ENCODE data around the gene SLC17A9.
A peak's percentile ranks its signal among the peaks of the same experiment; 100 is the strongest.

The SLC17A9 gene

DNA sequence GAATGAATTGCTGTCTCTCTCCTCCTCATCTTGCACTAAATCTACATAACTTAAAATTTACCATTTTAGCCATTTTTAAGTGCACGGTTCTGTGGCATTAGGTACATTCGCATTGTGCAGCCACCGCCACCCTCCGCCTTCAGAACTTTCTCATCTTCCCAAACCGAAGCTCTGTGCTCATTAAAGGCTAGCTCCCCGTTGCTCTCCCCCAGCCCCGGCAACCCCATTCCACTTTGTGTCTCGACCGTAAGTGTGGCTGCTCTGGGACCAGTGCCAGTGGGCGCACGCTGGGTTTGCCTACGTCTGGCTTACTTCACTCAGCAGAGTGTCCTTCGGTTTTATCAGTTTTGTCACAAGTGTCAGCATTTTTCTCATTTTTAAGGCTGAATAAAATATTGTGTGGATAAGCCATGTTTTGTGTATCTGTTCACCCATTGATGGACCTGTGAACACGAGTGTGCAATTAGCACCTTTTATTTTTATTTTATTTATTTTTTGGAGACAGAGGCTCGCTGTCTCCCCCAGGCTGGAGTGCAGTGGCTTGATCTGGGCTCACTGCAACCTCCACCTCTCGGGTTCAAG lies 16.8 kb downstream of the SLC17A9 start:
- no peak for DNase-seq

DNA sequence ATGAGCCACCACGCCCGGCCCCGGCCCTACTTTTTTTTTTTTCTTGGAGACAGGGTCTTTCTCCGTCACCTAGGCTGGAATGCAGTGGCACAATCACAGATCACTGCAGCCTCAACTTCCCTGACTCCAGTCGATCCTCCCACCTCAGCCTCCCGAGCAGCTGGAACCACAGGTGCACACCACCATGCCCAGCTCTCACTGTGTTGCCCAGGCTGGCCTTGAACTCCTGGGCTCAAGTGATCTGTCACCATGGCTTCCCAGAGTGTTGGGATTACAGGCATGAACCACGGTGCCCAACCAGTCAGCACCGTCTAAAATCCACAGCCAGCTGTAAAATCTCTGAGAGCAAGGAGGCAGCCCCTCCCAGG lies 17.4 kb downstream of the SLC17A9 start:
- no peak for DNase-seq

DNA sequence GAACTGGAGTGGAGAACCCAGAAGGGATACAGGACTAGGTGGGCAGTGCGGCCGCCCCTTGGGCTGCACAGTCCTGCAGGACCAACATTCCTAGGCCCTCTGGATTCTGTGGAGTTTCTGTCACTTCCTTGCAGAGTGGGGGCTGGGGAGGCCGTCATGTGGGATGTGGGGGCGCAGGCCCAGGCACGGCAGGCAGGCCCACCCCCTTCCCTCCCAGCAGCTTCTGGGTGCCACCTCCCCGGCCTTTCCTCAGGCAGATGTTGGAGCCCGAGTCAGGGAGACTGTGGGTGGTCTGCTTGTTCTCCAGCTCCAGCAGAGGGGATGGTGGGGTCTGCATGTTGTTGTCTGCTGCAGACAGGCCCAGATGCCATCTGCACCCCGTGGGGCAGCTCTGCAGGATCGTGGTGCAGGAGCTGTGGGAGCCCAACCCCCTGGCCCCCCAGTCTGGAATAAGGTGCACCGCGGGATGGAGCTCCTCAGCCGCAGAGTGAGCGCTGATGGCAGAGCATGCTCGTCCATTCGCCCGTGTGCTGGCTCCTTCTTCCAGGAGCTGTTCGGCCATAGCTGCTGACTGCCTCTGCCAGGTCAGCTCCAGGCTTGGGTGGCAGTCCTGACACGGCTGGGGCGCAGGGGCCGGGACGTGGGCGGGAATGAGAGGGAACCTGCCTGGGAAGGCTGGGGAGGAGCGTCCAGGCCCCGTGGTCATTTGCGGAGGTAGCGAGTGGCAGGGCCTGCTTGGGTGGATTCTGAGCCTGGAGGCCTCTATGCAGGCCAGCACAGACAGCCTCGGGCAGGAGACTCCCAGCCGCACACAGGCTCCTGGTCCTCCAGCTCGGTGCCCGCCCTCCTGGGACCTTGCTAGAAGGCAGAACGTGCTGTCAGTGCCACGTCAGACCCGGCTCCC lies 18.1 kb downstream of the SLC17A9 start:
- no peak for DNase-seq

DNA sequence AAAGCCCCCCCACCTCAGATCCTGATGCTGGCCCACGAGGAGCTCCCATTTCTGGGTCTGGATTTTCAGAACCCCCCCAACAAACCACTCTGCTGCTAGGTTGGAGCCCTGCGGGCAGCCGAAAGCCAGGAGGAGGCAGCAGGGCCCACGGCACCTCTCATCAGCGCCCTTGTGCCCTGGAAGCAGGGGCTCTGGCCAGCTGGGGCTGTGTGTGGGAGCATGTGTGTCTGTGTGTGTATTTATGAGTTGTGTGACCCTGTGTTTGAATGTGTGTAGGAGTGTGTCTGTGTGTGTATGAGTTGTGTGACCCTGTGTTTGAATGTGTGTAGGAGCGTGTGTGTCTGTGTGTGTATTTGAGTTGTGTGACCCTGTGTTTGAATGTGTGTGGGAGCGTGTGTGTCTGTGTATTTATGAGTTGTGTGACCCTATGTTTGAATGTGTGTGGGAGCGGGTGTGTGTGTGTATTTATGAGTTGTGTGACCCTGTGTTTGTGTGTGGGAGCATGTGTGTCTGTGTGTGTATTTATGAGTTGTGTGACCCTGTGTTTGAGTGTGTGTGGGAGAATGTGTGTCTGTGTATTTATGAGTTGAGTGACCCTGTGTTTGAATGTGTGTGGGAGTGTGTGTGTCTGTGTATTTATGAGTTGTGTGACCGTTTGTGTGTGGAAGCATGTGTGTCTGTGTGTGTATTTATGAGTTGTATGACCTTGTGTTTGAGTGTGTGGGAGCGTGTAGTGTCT lies 18.9 kb downstream of the SLC17A9 start:
- DNase-seq = no peak

DNA sequence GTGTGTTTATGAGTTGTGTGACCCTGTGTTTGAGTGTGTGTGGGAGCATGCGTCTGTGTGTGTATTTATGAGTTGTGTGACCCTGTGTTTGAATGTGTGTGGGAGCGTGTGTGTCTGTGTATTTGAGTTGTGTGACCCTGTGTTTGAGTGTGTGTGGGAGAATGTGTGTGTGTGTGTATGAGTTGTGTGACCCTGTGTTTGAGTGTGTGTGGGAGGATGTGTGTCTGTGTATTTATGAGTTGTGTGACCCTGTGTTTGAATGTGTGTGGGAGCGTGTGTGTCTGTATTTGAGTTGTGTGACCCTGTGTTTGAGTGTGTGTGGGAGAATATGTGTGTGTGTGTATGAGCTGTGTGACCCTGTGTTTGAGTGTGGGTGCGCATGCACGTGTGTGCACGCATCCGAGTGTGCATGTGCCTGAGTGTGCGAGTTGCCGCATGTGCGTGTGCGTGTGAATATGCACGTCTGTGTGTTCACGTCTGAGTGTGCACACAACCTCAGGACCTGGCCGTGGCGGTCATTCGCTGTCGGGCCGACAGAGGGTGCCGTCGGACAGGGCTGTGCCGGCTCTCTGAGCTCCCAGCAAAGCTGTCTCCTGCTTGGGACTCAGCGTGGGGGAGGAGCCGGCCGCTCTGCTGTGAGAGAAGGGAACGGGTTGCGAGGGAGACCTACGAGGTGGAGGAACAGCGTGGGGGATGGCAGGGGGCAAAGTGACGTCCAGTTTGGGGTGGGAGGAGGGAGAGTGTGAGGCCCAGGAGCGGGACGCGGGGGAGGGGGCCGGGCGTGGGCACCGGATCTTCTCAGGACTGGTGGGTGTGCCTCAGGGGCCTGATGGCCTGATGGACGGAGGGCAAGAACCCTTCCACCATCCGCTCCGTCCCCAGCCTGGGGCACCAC lies 19.7 kb downstream of the SLC17A9 start:
- peak; percentile 91 for DNase-seq

DNA sequence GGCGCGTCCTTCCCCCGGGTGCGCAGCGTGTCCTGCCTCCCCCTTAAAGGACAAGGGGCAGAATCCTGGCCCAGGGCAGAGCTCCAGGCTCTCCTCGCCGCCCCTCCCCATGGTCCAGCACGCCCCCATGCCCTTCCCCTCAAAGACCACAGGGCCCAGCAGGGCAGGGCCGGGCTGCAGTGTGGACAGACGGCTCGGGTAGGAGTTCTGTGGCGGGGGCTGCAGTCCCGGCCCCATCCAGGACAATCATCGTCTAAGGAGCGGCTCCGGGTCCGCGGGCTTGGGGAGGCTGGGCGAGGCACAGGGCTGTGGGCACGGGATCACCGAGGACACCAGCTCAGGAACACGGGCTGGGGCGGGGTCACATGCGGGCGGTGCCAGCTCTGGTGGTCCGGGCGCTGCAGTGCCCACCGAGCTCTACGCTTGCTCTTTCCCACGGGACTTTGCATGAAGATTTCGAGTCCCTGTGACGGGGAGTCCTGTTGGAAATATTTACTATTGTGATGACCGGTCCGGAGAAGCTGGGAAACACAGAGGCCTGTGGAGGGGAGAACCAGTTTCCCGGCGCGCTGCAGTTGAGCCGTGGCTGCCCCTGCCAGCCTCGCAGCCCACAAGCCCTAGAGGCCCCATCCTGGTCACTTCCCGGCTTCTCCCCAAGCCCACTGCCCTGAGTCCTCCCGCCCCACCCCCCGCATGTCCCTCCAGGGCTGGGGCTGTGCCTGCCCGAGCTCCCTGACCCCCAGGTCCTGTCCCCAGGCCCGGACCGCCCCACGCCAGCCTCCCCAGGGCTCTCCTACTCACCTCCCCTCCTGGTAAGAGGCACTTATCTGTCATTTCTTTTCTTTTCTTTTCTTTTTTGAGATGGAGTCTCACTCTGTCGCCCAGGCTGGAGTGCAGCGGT lies 20.6 kb downstream of the SLC17A9 start:
- DNase-seq = no peak

DNA sequence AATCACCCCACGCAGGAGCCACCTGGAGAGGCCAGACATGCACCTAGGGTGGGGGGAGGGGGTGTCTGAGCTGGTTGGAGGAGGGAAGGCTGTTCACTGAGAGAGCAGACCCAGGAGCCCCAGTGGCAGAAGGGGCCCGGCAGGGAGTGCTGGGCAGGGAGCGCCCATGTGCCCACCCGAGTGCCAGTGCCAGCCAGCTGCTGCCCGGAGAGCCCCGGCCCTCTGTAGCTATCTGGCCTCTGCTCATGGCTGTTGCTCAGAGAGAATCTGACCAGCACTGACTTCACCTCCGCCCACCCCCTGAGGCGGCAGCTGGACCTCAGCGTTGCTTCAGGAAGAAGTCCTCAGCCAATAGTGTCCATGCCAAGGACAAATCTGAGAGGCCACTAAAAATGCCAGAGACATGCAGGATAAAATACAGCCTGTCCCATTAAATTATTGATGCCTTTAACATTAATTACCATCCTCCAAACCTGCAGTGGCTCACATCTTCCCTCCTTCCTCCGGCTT lies 22.8 kb downstream of the SLC17A9 start:
- no peak for DNase-seq

DNA sequence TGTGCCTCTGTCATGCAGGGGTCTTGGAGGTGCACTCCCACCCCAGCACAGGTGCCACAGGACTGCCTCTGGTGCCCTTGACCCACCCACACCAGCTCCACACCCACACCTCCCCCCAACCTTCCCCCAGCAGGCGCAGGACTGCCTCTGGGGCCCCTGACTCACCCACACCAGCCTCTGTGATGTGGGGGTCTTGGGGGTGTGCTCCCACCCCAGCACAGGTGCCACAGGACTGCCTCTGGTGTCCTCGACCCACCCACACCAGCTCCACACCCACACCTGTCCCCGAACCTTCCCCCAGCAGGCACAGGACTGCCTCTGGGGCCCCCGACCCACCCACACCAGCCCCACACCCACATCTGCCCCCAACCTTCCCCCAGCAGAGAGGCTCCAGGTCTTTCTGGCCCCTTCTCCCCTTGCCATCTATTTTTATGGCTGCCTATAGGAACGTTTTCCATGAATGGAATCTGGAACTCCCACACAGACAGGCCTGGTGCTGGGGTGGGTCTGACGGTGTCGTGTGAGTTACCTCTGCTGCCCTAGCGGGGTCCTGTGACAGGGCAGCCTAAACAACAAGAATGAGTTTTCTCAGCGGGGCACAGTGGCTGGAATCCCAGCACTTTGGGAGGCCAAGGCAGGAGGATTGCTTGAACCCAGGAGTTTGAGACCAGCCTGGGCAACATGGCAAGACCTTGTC lies 23.5 kb downstream of the SLC17A9 start:
- no peak for DNase-seq

DNA sequence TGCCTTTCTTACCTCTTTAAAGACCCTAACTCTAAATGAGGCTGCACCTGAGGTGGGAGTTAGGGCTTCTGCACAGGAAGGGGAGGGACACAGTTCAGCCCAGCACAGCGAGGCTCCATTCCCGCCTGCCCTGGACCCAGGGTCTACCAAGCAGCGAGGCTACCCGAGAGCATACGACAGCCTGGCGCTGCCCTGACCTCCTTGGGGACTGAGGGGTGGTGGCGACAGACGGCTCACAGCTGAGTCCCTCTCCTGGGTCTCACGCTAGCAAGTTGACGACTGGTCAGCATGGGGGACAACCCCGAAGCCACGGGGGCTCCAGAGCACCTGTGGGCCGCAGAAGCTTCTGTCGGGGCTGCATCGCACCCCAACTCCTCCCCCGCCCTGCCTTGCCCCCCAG lies 24.4 kb downstream of the SLC17A9 start:
- DNase-seq = no peak

DNA sequence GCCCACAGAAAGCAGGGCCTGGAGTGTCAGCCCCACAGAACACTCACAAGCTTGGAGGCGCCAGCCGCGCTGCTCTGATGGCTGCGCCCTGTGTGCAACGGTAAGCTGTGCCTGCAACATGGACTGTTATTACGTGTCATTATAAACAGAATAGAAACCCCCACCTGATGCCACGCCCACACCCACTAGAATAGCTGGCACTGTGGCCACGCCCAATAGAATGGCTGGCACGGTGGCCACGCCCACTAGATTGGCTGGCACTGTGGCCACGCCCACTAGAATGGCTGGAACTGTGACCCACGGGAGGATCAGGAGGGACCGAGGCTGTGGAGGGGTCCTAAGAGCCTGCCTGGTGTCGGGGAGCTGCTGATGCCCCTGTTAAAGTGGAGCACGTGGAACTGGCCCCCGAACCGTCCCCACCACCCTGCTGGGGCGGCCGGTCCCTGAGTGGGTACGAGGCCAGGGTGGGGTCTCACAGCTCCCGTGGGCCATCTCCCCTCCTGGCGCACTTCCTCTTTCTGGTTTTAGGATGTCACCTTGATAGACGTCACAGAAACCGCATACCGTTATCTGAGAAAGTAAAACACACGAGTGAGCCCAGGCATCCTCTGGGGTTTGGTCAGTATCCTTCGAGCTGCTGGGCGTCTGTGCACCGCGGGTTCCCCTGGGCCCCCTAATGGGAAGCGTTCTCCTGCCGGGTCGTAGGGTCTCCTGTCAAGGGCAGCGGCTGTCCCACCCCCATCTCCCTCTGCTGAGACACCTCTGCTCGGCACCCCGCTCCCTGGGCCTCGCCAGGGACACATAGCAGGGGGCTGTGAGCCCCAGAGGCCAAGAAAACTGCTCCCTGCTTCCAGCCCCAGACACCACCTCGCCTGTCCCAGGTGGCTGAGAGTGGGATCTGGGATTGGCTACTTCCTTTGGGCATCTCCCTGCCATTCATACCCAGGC lies 25.4 kb downstream of the SLC17A9 start:
- DNase-seq = peak; percentile 49

DNA sequence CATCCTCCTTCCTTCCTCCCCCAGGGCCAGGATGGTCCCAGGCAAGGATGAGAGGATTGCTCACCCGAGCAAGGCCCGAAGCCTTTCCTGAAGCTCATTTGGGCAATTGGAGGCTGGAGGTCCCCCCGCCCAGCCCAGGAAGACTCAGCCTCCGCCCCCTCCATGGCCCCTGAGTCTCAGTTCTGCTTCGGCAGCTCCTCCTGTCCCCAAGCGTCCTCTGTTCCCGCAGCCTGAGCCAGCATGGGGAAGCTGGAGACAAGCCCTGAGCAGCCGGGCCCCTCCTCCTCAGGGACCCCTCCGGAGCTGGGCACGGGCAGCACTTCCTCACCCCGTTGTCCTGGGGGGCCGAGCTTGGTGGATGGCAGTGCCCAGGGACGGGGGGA lies 26.0 kb downstream of the SLC17A9 start:
- peak; percentile 40 for DNase-seq

DNA sequence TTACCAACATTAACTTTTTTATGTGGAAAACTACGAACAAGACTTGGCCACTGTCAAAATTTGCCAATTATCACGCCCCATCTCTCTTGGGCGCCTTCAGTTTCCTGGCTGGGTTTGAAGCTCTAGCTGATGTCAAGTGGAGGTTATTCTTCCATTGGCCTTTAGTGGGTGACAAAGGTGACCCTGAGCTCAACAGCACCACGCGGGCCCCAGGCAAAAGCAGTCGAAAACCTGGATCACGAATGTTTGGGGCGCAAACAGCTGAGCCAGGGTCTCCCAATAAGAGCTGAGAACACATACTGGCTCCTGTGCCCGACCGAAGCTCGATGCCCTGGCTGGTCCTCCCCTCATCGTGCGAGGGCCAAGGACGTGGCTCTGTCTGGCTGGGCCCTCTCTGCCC lies 26.8 kb downstream of the SLC17A9 start:
- DNase-seq = no peak

DNA sequence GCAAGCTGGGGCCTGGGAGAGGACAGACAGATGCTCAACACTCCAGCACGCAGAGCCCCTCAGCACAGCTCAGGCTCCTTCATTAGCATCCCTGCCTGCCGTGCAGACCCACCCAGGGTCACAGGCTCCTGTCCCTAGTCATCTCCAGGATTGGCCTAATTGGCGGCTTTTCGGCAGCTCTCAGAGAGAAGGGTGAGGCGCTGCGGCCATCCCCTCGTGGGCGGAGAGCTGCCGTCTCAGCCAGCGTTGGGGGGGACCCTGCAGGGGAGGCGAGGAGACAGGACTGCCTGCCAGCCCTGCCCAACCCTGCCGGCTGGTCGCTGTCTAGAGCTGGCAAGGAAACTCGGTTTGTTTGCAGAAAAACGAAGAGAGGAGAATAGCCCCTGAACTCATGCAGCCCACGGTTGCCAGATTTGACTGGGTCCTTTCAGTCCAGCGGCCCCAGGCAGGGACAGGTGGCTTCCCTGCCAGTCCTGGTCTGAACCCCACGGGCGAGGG lies 27.4 kb downstream of the SLC17A9 start:
- DNase-seq = no peak

DNA sequence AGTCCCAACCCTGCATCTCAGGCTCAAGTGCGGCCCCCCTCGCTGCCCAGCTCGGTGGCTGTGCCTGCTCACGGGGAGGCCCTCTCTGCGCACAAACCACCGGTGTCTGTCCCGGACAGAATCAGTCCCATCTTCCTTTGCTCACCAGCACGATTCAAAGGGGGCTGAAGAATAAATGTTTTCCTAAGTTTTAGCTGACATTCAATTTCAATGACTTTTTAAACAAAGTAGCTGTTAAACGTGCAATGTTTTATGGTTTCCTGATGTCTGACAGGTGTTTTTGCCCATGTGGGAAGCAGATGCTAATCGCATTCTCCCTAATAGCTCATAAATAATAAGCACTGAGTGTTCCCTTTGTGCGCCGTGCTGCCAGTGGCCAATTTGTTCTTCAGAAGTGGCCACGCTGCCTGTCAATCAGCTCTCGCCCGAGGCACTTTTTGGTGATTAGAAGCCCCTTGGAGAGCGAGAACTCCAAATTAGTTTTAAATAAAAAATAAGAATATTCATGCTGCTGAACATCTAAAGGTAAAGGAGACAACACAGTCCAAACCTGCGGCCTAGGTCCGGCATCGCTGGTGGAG lies 28.0 kb downstream of the SLC17A9 start:
- no peak for DNase-seq

DNA sequence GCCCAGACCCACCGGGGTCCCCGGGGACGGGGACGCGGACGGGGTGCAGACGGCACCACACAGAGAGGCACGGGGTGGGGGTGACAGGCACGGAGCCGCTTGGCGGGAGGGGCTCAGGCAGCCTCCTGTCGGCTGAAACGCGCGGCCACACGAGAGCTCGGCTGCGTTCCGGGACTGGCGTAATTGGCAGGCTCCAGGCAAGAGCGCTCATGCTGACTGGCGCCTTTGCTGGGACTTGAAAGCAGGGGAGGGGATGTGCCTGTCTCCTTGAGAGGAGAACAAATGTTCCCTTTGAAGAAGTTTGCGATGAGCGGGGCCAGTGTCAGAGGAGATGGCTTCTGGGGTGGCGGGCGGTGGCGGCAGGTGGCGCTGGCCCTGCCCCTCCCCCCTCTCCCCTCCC lies 28.5 kb downstream of the SLC17A9 start:
- peak; percentile 14 for DNase-seq

DNA sequence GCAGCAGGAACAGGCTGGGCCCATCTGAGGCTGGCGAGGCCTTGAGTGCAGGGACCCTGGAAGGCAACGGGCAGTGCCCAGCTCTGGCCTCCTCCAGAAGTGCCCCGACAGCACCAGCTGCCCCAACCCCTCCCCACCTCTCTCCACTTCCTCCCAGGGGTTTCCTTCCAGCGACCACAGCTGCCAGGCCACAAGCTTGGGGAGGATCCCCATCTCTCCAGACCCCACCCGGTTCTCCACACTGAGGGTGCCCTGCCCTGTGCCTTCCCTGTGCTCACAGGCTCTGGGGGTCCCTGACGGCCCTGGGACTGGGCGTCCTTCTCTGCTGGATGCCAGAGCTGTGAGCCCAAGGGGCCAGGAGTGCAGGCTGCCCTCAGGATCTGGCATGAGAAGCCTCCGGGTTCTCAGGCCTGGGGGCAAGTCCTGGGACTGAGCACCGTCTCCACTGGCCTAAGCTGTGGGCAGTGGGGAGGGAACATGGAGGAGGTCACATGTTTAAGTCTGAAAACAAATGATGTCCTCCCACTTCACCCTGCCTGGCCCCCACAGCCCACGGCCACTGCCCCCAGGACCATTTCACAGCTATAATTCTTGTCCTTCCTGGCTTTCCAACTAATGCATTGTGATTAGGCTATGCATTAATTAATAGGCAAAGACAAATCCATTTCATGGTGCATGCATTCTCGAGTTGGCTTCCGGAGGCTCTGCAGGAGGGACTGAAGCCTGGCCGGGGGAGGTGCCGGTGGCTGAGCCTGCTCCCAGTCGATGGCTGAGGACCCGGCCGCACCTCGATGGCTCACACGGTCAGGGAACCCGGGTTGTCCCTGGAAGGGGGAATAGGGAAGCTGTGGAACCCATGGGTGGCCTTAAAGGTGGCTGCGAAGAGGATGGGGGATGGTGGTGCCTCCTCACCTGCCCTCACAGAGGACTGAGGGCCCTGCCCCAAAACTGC lies 29.9 kb downstream of the SLC17A9 start:
- DNase-seq = no peak

DNA sequence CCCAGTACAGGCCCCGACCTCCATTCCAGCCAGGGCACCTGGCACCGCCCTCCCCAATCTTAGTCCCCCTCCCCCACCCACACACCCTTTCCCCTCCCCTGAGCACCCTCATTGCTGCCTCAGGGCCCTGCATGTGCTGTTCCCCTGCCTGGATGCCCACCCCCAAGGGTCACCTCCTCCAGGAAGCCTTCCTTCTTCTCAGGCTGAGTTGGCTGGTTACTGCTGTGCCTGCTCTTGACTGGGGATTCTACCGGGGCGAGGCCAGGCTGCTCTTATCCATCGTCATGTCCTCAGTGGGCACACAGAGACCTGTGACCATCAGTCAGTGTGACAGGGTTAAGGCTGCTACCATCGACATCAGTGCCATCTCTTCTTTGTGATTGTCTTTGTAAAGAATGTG lies 30.7 kb downstream of the SLC17A9 start:
- no peak for DNase-seq

Data from suppressor macrophage treated with lipopolysaccharide for 4 hours (primary cell).